Thoracic aorta (tissue), 2 donors: ENCODE data around the gene HDAC11. TPM values are rescaled to one million over a fixed set of nuclear protein-coding genes. Genes with fewer than 3 reads are reported as not detected.
A peak's percentile ranks its signal among the peaks of the same experiment; 100 is the strongest.

Experiments used
- ATAC-seq: fragments of 150-250 bp; one replicate; pipeline ENCODE4 v1.8.0; 2017; ENCODE audit warnings: low read depth; ENCODE audit not compliant: insufficient number of reproducible peaks, low FRiP score
- DNase-seq: peaks from one replicate; pipeline ENCODE4 v3.0.0-alpha.2; 2020; ENCODE audit warnings: low spot score
- H3K27ac ChIP-seq, 2 donors: fragments of 200-600 bp; sonication (generic); 1 replicate in 1 of 2; 2 replicates in 1 of 2; pipeline ENCODE4 v1.5.1; 2016; ENCODE audit warnings: mild to moderate bottlenecking in 2 of 2, moderate library complexity in 2 of 2
- H3K27me3 ChIP-seq: fragments of 200-600 bp; sonication (generic); replicated peaks from 2 replicates; pipeline ENCODE4 v1.6.0; 2016; ENCODE audit warnings: mild to moderate bottlenecking; ENCODE audit not compliant: insufficient read depth
- H3K36me3 ChIP-seq: fragments of 200-600 bp; sonication (generic); one replicate; pipeline ENCODE4 v1.5.1; 2016
- H3K4me1 ChIP-seq, 2 donors: fragments of 200-600 bp; sonication (generic); 1 replicate in 1 of 2; 2 replicates in 1 of 2; pipeline versions ENCODE4 v1.5.1 to v1.6.0; 2016; ENCODE audit warnings: low read depth in 2 of 2, mild to moderate bottlenecking in 1 of 2; ENCODE audit not compliant: control insufficient read depth in 1 of 2
- H3K4me3 ChIP-seq: fragments of 200-600 bp; sonication (generic); 2 replicates; pipeline ENCODE4 v1.5.1; 2016; ENCODE audit warnings: mild to moderate bottlenecking
- H3K9me3 ChIP-seq: fragments of 200-600 bp; sonication (generic); 2 replicates; pipeline ENCODE4 v1.5.1; 2016
- total RNA-seq, 2 donors: library from RNA; depleted of rRNA; stranded (reverse); fragments of >200 nt; gene quantifications; one replicate each; pipeline versions ENCODE4 v1.1.0 to v1.2.3, GENCODE V29; 2016
- TF ChIP-seq, protein P1 (sequence below): fragments of 200-600 bp; sonication (generic); IDR thresholded peaks from one replicate; pipeline ENCODE4 v1.5.1; 2019; ENCODE audit warnings: antibody characterized with exemption

The HDAC11 gene
- total RNA-seq, 2 donors from 2014 or later = 15.8 to 17.4 TPM

DNA sequence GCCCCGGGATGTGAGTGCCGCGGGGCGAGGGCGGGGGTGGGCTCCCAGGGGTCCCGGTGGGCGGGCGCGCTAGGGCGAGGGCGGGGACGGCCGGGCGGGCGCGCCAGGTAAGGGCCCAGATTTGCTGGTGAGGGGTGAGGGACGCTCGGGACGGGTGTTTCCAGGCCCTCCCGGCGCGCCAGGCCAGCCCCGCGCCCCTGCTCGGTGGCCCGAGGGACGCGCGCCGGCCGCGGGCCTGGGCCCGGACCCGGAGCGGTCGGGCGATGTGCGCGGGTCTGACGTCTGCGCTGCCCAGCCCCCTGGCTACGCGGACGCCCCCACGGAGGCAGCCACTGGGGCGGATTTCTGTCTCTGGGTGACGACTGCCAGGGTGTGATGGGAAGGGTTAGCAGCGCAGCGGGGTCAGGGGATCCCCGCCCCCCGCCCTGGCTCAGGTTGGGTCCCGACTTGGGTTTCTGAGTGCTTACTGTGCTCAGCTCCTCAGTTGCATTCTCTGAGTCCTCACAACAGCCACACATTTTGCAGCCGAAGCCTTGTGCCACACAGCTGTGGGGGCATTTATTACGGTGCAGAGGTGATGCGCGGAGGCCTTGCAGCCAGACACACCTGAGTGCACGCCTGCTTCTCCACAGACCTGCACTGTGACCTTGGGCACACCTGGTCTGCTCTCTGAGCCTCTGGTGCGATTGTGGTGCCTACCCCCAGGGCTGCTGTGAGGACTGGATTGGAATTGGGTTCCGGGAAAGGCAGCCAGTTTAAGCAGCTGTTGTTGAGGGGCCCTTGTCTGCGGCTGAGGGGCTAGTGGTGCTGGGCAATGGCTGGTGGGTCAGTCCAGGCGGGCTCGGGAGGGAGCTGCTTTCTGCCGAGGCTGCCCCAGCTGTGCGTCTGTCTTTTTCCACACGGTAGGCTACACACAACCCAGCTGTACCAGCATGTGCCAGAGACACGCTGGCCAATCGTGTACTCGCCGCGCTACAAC lies 523 bp downstream of the HDAC11 start:
- Histone ChIP-seq H3K4me3 (peak overlapping the region; percentile 93), H3K27ac (peak overlapping the region; percentile 50 to 69), H3K36me3 (no peaks in the 10 kb centered on the region), H3K27me3 (no peaks in the 10 kb centered on the region), H3K9me3 (no peaks in the 10 kb centered on the region), H3K4me1 (peaks cover 13 to 29% of the 10 kb centered on the region in 2 donors)
- TF ChIP-seq, protein P1, sequence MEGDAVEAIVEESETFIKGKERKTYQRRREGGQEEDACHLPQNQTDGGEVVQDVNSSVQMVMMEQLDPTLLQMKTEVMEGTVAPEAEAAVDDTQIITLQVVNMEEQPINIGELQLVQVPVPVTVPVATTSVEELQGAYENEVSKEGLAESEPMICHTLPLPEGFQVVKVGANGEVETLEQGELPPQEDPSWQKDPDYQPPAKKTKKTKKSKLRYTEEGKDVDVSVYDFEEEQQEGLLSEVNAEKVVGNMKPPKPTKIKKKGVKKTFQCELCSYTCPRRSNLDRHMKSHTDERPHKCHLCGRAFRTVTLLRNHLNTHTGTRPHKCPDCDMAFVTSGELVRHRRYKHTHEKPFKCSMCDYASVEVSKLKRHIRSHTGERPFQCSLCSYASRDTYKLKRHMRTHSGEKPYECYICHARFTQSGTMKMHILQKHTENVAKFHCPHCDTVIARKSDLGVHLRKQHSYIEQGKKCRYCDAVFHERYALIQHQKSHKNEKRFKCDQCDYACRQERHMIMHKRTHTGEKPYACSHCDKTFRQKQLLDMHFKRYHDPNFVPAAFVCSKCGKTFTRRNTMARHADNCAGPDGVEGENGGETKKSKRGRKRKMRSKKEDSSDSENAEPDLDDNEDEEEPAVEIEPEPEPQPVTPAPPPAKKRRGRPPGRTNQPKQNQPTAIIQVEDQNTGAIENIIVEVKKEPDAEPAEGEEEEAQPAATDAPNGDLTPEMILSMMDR = no peak
- no peak for DNase-seq
- ATAC-seq = no peak

DNA sequence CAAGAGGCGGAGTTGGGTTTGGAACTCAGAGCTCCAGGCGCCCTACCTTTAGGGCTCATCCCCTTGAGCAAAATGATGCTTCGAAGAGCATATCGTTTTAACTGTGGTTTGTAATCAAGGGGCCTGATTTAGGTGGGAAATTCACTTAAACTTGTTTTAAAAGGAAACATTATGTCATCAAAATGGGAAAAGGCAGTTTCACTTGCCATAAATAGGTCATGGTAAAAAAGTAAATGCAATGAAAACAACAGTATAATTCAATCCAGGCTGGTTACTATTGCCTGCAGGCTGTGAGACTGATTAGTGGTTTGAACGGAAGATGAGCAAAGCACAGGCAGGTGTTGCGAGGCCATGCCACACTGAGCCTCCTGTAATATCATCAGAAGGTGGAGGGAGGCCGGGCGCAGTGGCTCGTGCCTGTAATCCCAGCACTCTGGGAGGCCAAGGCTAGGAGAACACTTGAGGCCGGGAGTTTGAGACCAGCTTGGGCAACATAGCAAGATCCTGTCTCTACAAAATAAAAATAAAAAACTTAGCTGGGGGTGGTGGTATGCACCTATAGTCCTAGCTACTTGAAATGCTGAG lies 2.1 kb downstream of the HDAC11 start:
- H3K4me1 ChIP-seq = peaks cover 13 to 29% of the 10 kb centered on the region in 2 donors
- H3K36me3 ChIP-seq = no peaks in the 10 kb centered on the region
- ATAC-seq (no peak), DNase-seq (no peak)
- no peak overlapping the region for H3K4me3 ChIP-seq
- no peak overlapping the region for H3K27ac ChIP-seq
- H3K27me3 ChIP-seq = no peaks in the 10 kb centered on the region
- TF ChIP-seq, protein P1 = no peak
- H3K9me3 ChIP-seq = no peaks in the 10 kb centered on the region

DNA sequence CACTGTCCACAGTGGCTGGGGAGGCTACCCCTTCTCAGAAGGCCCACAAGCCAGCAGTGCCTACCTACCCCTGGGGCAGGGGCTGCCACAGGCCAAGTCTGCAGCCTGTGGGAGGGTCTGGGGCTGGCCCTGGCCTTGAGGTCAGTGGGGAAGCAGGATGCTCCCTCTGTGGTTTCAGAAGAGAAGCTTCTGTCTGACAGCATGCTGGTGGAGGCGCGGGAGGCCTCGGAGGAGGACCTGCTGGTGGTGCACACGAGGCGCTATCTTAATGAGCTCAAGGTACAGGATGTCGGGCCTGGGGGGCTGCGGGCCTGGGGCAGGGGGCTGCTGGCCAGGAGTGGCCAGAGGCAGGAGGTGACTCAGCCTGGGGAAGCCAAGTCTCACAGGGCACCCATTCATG lies 3.2 kb downstream of the HDAC11 start:
- ATAC-seq (no peak), DNase-seq (no peak)
- Histone ChIP-seq H3K9me3 (no peaks in the 10 kb centered on the region), H3K36me3 (no peaks in the 10 kb centered on the region), H3K27ac (no peak overlapping the region), H3K4me3 (no peak overlapping the region), H3K27me3 (no peaks in the 10 kb centered on the region), H3K4me1 (peaks cover 13 to 29% of the 10 kb centered on the region in 2 donors)
- TF ChIP-seq, protein P1 = no peak

DNA sequence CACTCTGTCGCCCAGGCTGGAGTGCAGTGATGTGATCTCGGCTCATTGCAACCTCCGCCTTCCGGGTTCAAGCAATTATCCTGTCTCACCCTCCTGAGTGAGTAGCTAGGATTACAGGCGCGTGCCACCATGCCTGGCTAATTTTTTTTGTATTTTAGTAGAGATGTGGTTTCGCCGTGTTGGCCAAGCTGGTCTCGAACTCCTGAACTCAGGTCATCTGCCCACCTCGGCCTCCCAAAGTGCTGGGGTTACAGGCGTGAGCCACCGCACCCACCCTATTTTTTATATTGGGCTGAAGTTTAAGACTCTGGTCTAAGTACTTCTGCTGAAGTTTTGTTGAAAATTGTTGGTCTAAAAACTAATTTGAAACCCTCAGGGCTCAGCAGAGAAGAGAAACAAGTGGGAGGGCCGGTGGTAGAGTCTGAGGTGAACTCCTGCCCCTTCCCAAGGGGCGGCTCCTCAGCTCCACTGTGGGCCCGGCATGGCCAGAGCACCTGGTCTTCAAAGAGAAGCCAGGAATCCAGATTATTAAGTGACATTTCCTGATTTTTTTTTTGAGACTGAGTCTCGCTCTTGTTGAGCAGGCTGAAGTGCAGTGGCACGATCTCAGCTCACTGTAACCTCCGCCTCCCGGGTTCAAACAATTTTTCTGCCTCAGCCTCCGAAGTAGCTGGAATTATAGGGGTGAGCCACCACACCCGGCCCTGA lies 4.0 kb downstream of the HDAC11 start:
- ATAC-seq (no peak), DNase-seq (no peak)
- peaks cover 13 to 26% of the 10 kb centered on the region in 2 donors for H3K4me1 ChIP-seq
- H3K36me3 ChIP-seq = no peaks in the 10 kb centered on the region
- H3K9me3 ChIP-seq = no peaks in the 10 kb centered on the region
- H3K27ac ChIP-seq = no peak overlapping the region
- no peaks in the 10 kb centered on the region for H3K27me3 ChIP-seq
- no peak overlapping the region for H3K4me3 ChIP-seq
- TF ChIP-seq, protein P1 = no peak
